Calu3 (cell line): Measurements from ENCODE around the gene TAS2R60. TPM values are rescaled to one million over a fixed set of nuclear protein-coding genes. Genes with fewer than 3 reads are reported as not detected.
"Not testable (repeated sequence)": the region's sequence is repeated elsewhere in the genome, so short reads cannot be mapped to it uniquely, and the experiment has no call there.

Source experiments
- BruUV-seq: library from RNA; stranded (reverse); fragments of 400-500 nt; replicated peaks from 2 replicates; lab custom pipeline; 2021; lab: Mats Ljungman, UMichigan
- CTCF ChIA-PET: fragments of 300-600 bp; sonication (Branson Sonifier 250); formaldehyde crosslinking; loops from one replicate; lab custom pipeline; 2022; ENCODE audit warnings: antibody characterized with exemption; lab: Charles Lee
- DNase-seq: peaks from one replicate; pipeline ENCODE4 v3.0.0; 2022
- H3K27ac Mint-ChIP-seq: one replicate; pipeline ENCODE4 v1.8.0; 2022; ENCODE audit warnings: mixed read lengths; ENCODE audit not compliant: unreplicated experiment
- H3K27me3 Mint-ChIP-seq: one replicate; pipeline ENCODE4 v1.8.0; 2022; ENCODE audit warnings: mixed read lengths; ENCODE audit not compliant: unreplicated experiment
- H3K36me3 Mint-ChIP-seq: one replicate; pipeline ENCODE4 v1.8.0; 2022; ENCODE audit warnings: mild to moderate bottlenecking, moderate library complexity, mixed read lengths; ENCODE audit not compliant: insufficient read depth, unreplicated experiment
- H3K4me1 Mint-ChIP-seq: one replicate; pipeline ENCODE4 v1.8.0; 2022; ENCODE audit warnings: mild to moderate bottlenecking, low read depth, mixed read lengths; ENCODE audit not compliant: unreplicated experiment
- H3K4me3 Mint-ChIP-seq: one replicate; pipeline ENCODE4 v1.8.0; 2022; ENCODE audit warnings: mild to moderate bottlenecking, low read depth, moderate library complexity, mixed read lengths; ENCODE audit not compliant: unreplicated experiment
- H3K9me3 Mint-ChIP-seq: one replicate; pipeline ENCODE4 v1.8.0; 2022; ENCODE audit warnings: low read depth, mixed read lengths; ENCODE audit not compliant: unreplicated experiment
- CTCF ChIP-seq: fragments of 200-600 bp; IDR thresholded peaks from one replicate; pipeline ENCODE4 v1.8.0; 2022; ENCODE audit warnings: antibody characterized with exemption; ENCODE audit not compliant: unreplicated experiment
- intact Hi-C: fragments of 100-400 bp; cut with micrococcal nuclease; formaldehyde crosslinking; loops from one replicate; pipeline ENCODE4 v1.10.0; 2022; ENCODE audit not compliant: unreplicated experiment
- total RNA-seq: library from RNA; stranded (reverse); gene quantifications from 2 replicates; pipeline ENCODE4 v1.2.3, GENCODE V29; 2022

TAS2R60 gene
- total RNA-seq, 1 experiment from 2014 or later: not detected

DNA sequence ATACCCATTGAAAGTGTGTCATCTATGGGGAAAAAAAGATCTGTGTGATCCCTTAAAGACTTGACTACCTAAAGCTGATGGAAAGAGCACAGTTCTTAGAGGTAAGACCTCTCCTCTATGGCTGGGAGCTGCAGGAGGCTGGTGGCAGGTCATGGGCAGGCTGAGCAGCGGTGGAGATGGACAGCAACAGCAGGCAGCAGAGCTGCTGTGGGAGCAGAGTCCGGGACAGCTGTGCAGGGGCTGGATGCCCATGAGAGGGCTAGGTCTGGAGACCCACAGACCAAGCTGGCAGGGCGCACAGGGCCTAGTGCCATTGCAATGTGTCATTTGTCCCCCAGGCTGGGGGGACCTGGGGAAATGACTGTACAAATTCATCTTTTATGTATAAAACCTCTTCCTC, 21.2 kb upstream of the TAS2R60 start:
- no peak overlapping the region for H3K27ac Mint-ChIP-seq
- no peaks in the 10 kb centered on the region for H3K27me3 Mint-ChIP-seq
- peaks cover 20% of the 10 kb centered on the region for H3K4me1 Mint-ChIP-seq
- CTCF ChIA-PET: no interaction called here
- intact Hi-C loops: no loop called here
- TF ChIP-seq CTCF: no peak
- no peak overlapping the region for H3K4me3 Mint-ChIP-seq
- H3K9me3 Mint-ChIP-seq: no peaks in the 10 kb centered on the region
- no peaks in the 10 kb centered on the region for H3K36me3 Mint-ChIP-seq
- DNase-seq: no peak
- BruUV-seq: no TSS peak

DNA sequence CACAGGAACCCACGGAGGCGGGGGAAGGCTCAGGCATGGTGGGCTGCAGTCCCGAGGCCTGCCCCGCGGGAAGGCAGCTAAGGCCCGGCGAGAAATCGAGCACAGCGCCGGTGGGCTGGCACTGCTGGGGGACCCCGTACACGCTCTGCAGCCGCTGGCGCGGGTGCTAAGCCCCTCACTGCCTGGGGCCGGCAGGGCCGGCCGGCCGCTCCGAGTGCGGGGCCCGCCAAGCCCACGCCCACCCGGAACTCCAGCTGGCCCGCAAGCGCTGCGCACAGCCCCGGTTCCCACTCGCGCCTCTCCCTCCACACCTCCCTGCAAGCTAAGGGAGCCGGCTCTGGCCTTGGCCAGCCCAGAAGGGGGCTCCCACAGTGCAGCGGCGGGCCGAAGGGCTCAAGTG, 18.8 kb upstream of the TAS2R60 start:
- H3K36me3 Mint-ChIP-seq, H3K27me3 Mint-ChIP-seq, intact Hi-C loops, H3K4me1 Mint-ChIP-seq, H3K9me3 Mint-ChIP-seq, H3K4me3 Mint-ChIP-seq, BruUV-seq, CTCF ChIA-PET, H3K27ac Mint-ChIP-seq, DNase-seq: not testable (repeated sequence)

DNA sequence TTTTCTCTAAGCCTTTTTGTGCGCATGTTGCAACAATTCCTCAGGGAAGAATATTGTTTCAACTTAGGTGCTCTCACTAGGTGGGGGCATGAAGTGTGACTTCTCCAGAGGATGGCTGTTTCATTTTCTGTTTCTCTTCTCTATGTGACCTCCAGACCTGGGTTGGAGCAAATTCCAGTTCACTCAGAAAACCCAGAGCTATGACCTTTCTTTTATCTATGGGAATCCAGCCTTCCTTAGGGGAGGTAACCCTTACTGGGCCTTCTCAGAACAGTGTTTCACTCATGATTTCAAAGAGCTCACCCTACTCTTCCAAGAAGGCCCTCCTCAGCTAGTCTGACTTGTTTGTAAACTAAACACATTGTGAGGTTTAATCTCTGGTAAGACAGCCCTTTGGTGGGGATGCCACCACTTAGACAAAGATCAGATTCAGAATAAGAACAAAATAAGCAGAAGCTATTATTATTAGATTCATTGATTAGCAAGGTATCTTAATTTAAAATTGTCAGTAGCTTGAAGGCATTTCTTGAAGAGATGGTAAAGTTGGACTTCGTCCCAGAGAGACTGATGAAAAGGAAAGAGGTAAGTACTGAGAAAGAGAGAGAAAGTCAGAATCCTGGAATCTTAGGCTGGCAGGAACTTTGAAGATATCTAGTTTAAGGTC, 16.6 kb upstream of the TAS2R60 start:
- no peaks in the 10 kb centered on the region for H3K27me3 Mint-ChIP-seq
- CTCF ChIA-PET: no interaction called here
- TF ChIP-seq CTCF: no peak
- no peaks in the 10 kb centered on the region for H3K9me3 Mint-ChIP-seq
- H3K4me1 Mint-ChIP-seq: no peaks in the 10 kb centered on the region
- DNase-seq: no peak
- H3K27ac Mint-ChIP-seq: no peak overlapping the region
- BruUV-seq: no TSS peak
- H3K4me3 Mint-ChIP-seq: no peak overlapping the region
- intact Hi-C loops: no loop called here
- no peaks in the 10 kb centered on the region for H3K36me3 Mint-ChIP-seq

DNA sequence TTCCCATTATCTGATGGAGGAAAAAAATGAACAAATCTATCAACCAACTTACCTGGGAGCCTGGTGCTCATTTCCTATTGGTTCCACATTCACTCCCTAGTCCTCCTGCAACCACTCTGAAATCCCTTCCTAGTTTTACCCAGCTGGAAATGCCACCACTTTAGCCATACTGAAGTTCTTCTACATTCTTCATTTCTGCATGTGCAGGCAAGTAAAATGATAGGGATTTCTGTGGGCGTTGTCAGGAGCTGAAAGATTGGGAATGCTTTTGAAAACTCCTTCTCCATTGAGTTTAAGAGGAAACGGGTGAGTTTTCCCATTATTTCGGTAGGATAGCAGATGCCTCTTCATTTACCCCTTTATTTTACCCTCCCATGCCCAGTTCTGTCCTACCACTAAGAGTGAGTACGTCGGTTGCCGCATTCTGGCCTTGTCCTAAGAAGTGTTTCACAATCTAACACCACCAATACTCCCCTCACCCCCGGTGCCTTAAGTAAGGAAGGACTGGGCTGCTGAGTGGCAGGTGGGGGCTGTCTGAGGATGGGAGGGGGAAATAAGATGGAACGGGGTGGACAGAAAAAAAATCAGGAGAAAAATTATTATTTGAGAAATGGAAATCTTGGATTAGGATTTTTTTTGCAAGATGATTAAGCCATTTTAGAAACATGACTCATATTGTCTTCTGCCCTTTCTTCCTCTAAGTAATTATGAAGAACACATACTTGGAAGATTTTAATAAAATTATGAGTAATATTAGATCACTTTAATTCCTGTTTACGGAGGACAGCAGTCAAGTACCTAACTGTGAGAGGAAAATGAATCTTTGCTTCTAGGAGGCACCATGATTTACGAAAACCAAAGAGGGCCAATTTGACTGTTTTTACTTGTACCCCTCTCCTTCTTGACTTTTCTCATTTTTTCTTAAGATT, 13.2 kb upstream of the TAS2R60 start:
- BruUV-seq: no TSS peak
- no peak for DNase-seq
- Mint-ChIP-seq H3K4me3 (no peak overlapping the region), H3K36me3 (no peaks in the 10 kb centered on the region), H3K27ac (no peak overlapping the region), H3K9me3 (no peaks in the 10 kb centered on the region), H3K4me1 (peaks cover 5% of the 10 kb centered on the region), H3K27me3 (no peaks in the 10 kb centered on the region)
- TF ChIP-seq CTCF: no peak
- intact Hi-C loops: no loop called here
- CTCF ChIA-PET: no interaction called here
